ENCODE measurements around the gene VPS37D.

The VPS37D gene

DNA sequence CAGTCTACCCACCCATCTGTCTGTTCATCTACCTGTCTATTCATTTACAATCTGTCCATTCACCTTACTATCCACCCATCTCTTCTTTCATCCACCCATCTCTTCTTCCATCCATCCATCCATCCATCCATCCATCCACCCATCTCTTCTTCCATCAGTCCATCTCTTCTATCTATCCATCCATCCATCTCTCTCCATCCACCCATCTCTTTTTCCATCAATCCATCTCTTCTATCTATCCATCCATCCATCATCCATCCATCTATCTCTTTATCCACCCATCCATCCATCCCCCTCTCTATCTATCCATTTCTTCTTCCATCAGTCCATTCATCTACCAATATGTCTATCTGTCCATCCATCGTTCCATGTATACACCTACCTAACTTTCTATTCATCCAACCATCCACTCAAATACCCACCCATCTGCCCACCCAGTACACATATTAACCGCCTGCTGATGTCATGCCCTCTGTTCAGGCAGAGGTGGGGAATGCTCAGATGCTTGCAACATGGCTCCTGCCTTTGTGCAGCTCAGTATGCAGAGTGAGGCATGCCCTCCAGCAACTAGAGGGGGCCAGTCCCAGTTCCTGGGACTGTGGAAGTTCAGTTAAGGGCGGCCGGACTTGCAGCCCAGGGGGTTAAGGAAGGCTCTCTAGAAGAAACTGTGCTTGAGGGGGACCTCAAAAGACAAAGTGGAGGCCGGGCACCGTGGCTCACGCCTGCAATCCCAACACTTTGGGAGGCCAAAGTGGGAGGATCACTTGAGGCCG, 32.0 kb upstream of the VPS37D start:
- Histone ChIP-seq H2BK5ac (ENCODE audit: low read length) (no peak overlapping the region), H3K4me2 (ENCODE audit: insufficient read depth, low read length, poor library complexity, severe bottlenecking) (no peak overlapping the region), H3K27me3 (ENCODE audit: control insufficient read depth in 3 of 3, insufficient read depth in 3 of 3, low read depth in 1 of 3, low read length in 3 of 3) (no peaks in the 10 kb centered on the region), H3K18ac (ENCODE audit: low read length) (peak overlapping the region; percentile 90), H3K9ac (ENCODE audit: low read depth, low read length, poor library complexity) (no peak overlapping the region), H3K4ac (ENCODE audit: low read length) (no peak overlapping the region), H4K8ac (ENCODE audit: low read depth, low read length) (no peak overlapping the region), H3K4me3 (ENCODE audit: low read length in 2 of 2) (no peak overlapping the region), H3K14ac (ENCODE audit: low read length) (no peak overlapping the region), H2BK12ac (ENCODE audit: low read length) (peak overlapping the region; percentile 84), H4K91ac (ENCODE audit: low read depth, low read length, poor library complexity) (no peak overlapping the region), H3K23ac (ENCODE audit: low read depth, low read length, poor library complexity) (no peak overlapping the region), H3K4me1 (ENCODE audit: control insufficient read depth in 2 of 2, insufficient read depth in 1 of 2, low read depth in 1 of 2, low read length in 2 of 2) (peaks cover 0 to 5% of the 10 kb centered on the region in 2 donors), H3K36me3 (replicated peaks in 1 of 2; ENCODE audit: control insufficient read depth in 2 of 2, insufficient read depth in 2 of 2, low read length in 2 of 2) (no peaks in the 10 kb centered on the region), H3K27ac (replicated peaks; ENCODE audit: low read length) (peak overlapping the region; percentile 40), H2AFZ (ENCODE audit: low read length) (peak overlapping the region; percentile 35), H2AK5ac (ENCODE audit: low read depth, low read length) (peak overlapping the region; percentile 8), H3K9me3 (replicated peaks in 1 of 2; ENCODE audit: control insufficient read depth in 2 of 2, insufficient read depth in 1 of 2, low read depth in 1 of 2, low read length in 2 of 2) (no peaks in the 10 kb centered on the region), H3K79me1 (ENCODE audit: low read depth, low read length) (no peaks in the 10 kb centered on the region), H2BK15ac (ENCODE audit: low read length) (no peak overlapping the region), H2BK120ac (ENCODE audit: low read depth, low read length) (peak overlapping the region; percentile 73)
- DNase-seq (ENCODE audit: low spot score) = no peak
- 100% methylated on average over 1 of the region's 8 CpGs for WGBS, 2 donors (ENCODE audit: extremely low coverage in 2 of 2, insufficient read length in 2 of 2, insufficient replicate concordance in 1 of 2)

- no peak overlapping the region for H3K9ac ChIP-seq (ENCODE audit: low read depth, low read length, poor library complexity)
- no peak overlapping the region for H3K14ac ChIP-seq (ENCODE audit: low read length)
- H3K27me3 ChIP-seq (ENCODE audit: control insufficient read depth in 3 of 3, insufficient read depth in 3 of 3, low read depth in 1 of 3, low read length in 3 of 3) = peaks cover 0 to 2% (median 0%) of the 10 kb centered on the region in 3 experiments
- no peak overlapping the region for H3K4me3 ChIP-seq (ENCODE audit: low read length in 2 of 2)
- H3K36me3 ChIP-seq (replicated peaks in 1 of 2; ENCODE audit: control insufficient read depth in 2 of 2, insufficient read depth in 2 of 2, low read length in 2 of 2) = no peaks in the 10 kb centered on the region
- H2BK120ac ChIP-seq (ENCODE audit: low read depth, low read length) = no peak overlapping the region
- H3K4me2 ChIP-seq (ENCODE audit: insufficient read depth, low read length, poor library complexity, severe bottlenecking) = no peak overlapping the region
- H2AFZ ChIP-seq (ENCODE audit: low read length) = no peak overlapping the region
- H3K4me1 ChIP-seq (ENCODE audit: control insufficient read depth in 2 of 2, insufficient read depth in 1 of 2, low read depth in 1 of 2, low read length in 2 of 2) = peaks cover 0 to 5% of the 10 kb centered on the region in 2 donors
- H3K9me3 ChIP-seq (replicated peaks in 1 of 2; ENCODE audit: control insufficient read depth in 2 of 2, insufficient read depth in 1 of 2, low read depth in 1 of 2, low read length in 2 of 2) = peaks cover 0 to 3% of the 10 kb centered on the region in 2 donors
- H3K79me1 ChIP-seq (ENCODE audit: low read depth, low read length) = no peaks in the 10 kb centered on the region
- no peak for DNase-seq (ENCODE audit: low spot score)
- no peak overlapping the region for H3K4ac ChIP-seq (ENCODE audit: low read length)
- no peak overlapping the region for H4K8ac ChIP-seq (ENCODE audit: low read depth, low read length)
- no peak overlapping the region for H2BK15ac ChIP-seq (ENCODE audit: low read length)
- H4K91ac ChIP-seq (ENCODE audit: low read depth, low read length, poor library complexity) = no peak overlapping the region
- no peak overlapping the region for H2BK5ac ChIP-seq (ENCODE audit: low read length)
- H3K23ac ChIP-seq (ENCODE audit: low read depth, low read length, poor library complexity) = no peak overlapping the region
- H2BK12ac ChIP-seq (ENCODE audit: low read length) = no peak overlapping the region
- H3K18ac ChIP-seq (ENCODE audit: low read length) = no peak overlapping the region
- WGBS, 2 donors (ENCODE audit: extremely low coverage in 2 of 2, insufficient read length in 2 of 2, insufficient replicate concordance in 1 of 2) = no CpG with 5 or more reads among the region's 3 CpGs
- no peak overlapping the region for H3K27ac ChIP-seq (replicated peaks; ENCODE audit: low read length)
- H2AK5ac ChIP-seq (ENCODE audit: low read depth, low read length) = no peak overlapping the region
Measured at GRCh38 chr7:73638911-73639310, 28.7 kb upstream of the VPS37D start.

DNA sequence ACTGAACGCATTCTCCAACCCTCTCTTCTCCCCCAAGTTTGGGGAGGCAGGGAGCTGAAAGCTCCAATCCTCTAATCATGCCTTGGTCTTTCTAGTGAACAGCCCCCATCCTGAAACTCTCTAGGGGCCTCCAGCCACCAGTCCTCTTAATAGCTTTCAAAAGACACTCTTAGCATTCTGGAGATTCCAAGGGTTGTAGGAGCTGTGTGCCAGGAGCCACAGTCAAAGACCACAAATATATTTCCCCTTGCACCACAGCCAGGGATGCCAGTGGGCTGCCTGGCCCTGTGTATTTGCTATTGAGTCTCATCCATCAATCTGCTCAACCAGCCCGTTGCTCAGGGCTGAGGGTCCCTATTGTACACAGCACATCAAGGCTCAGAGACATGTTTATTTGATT, 24.8 kb upstream of the VPS37D start:
- DNase-seq (ENCODE audit: low spot score) = no peak
- peaks cover 3 to 35% (median 14%) of the 10 kb centered on the region in 3 experiments for H3K27me3 ChIP-seq (ENCODE audit: control insufficient read depth in 3 of 3, insufficient read depth in 3 of 3, low read depth in 1 of 3, low read length in 3 of 3)
- no peak overlapping the region for H3K14ac ChIP-seq (ENCODE audit: low read length)
- no peak overlapping the region for H4K8ac ChIP-seq (ENCODE audit: low read depth, low read length)
- H3K18ac ChIP-seq (ENCODE audit: low read length) = no peak overlapping the region
- no peak overlapping the region for H2AK5ac ChIP-seq (ENCODE audit: low read depth, low read length)
- no peak overlapping the region for H3K4ac ChIP-seq (ENCODE audit: low read length)
- H2BK15ac ChIP-seq (ENCODE audit: low read length) = no peak overlapping the region
- no CpG with 5 or more reads among the region's 2 CpGs for WGBS, 2 donors (ENCODE audit: extremely low coverage in 2 of 2, insufficient read length in 2 of 2, insufficient replicate concordance in 1 of 2)
- H3K9ac ChIP-seq (ENCODE audit: low read depth, low read length, poor library complexity) = no peak overlapping the region
- H3K23ac ChIP-seq (ENCODE audit: low read depth, low read length, poor library complexity) = no peak overlapping the region
- H3K4me1 ChIP-seq (ENCODE audit: control insufficient read depth in 2 of 2, insufficient read depth in 1 of 2, low read depth in 1 of 2, low read length in 2 of 2) = peaks cover 0 to 2% of the 10 kb centered on the region in 2 donors
- no peak overlapping the region for H3K27ac ChIP-seq (replicated peaks; ENCODE audit: low read length)
- H3K79me1 ChIP-seq (ENCODE audit: low read depth, low read length) = no peaks in the 10 kb centered on the region
- H2AFZ ChIP-seq (ENCODE audit: low read length) = no peak overlapping the region
- no peak overlapping the region for H2BK120ac ChIP-seq (ENCODE audit: low read depth, low read length)
- no peaks in the 10 kb centered on the region for H3K36me3 ChIP-seq (replicated peaks in 1 of 2; ENCODE audit: control insufficient read depth in 2 of 2, insufficient read depth in 2 of 2, low read length in 2 of 2)
- peaks cover 0 to 3% of the 10 kb centered on the region in 2 donors for H3K9me3 ChIP-seq (replicated peaks in 1 of 2; ENCODE audit: control insufficient read depth in 2 of 2, insufficient read depth in 1 of 2, low read depth in 1 of 2, low read length in 2 of 2)
- no peak overlapping the region for H4K91ac ChIP-seq (ENCODE audit: low read depth, low read length, poor library complexity)
- H3K4me2 ChIP-seq (ENCODE audit: insufficient read depth, low read length, poor library complexity, severe bottlenecking) = no peak overlapping the region
- H2BK5ac ChIP-seq (ENCODE audit: low read length) = no peak overlapping the region
- no peak overlapping the region for H2BK12ac ChIP-seq (ENCODE audit: low read length)
- no peak overlapping the region for H3K4me3 ChIP-seq (ENCODE audit: low read length in 2 of 2)

- peaks cover 0 to 3% of the 10 kb centered on the region in 2 donors for H3K9me3 ChIP-seq (replicated peaks in 1 of 2; ENCODE audit: control insufficient read depth in 2 of 2, insufficient read depth in 1 of 2, low read depth in 1 of 2, low read length in 2 of 2)
- H3K27me3 ChIP-seq (ENCODE audit: control insufficient read depth in 3 of 3, insufficient read depth in 3 of 3, low read depth in 1 of 3, low read length in 3 of 3) = peaks cover 5 to 53% (median 31%) of the 10 kb centered on the region in 3 experiments
- H2AK5ac ChIP-seq (ENCODE audit: low read depth, low read length) = no peak overlapping the region
- no peak overlapping the region for H3K4me2 ChIP-seq (ENCODE audit: insufficient read depth, low read length, poor library complexity, severe bottlenecking)
- H3K18ac ChIP-seq (ENCODE audit: low read length) = no peak overlapping the region
- no CpG with 5 or more reads among the region's 5 CpGs for WGBS, 2 donors (ENCODE audit: extremely low coverage in 2 of 2, insufficient read length in 2 of 2, insufficient replicate concordance in 1 of 2)
- no peak overlapping the region for H4K8ac ChIP-seq (ENCODE audit: low read depth, low read length)
- H2BK12ac ChIP-seq (ENCODE audit: low read length) = no peak overlapping the region
- no peak overlapping the region for H3K4me3 ChIP-seq (ENCODE audit: low read length in 2 of 2)
- H3K36me3 ChIP-seq (replicated peaks in 1 of 2; ENCODE audit: control insufficient read depth in 2 of 2, insufficient read depth in 2 of 2, low read length in 2 of 2) = no peaks in the 10 kb centered on the region
- no peak overlapping the region for H3K27ac ChIP-seq (replicated peaks; ENCODE audit: low read length)
- H3K4ac ChIP-seq (ENCODE audit: low read length) = no peak overlapping the region
- H3K23ac ChIP-seq (ENCODE audit: low read depth, low read length, poor library complexity) = no peak overlapping the region
- H2BK15ac ChIP-seq (ENCODE audit: low read length) = no peak overlapping the region
- no peak for DNase-seq (ENCODE audit: low spot score)
- H2BK120ac ChIP-seq (ENCODE audit: low read depth, low read length) = no peak overlapping the region
- H3K14ac ChIP-seq (ENCODE audit: low read length) = no peak overlapping the region
- H3K4me1 ChIP-seq (ENCODE audit: control insufficient read depth in 2 of 2, insufficient read depth in 1 of 2, low read depth in 1 of 2, low read length in 2 of 2) = peaks cover 0 to 2% of the 10 kb centered on the region in 2 donors
- H3K9ac ChIP-seq (ENCODE audit: low read depth, low read length, poor library complexity) = no peak overlapping the region
- H4K91ac ChIP-seq (ENCODE audit: low read depth, low read length, poor library complexity) = no peak overlapping the region
- no peak overlapping the region for H2BK5ac ChIP-seq (ENCODE audit: low read length)
- no peaks in the 10 kb centered on the region for H3K79me1 ChIP-seq (ENCODE audit: low read depth, low read length)
- no peak overlapping the region for H2AFZ ChIP-seq (ENCODE audit: low read length)
Measured at GRCh38 chr7:73644688-73645286, 22.8 kb upstream of the VPS37D start.
